Fibroblast of mammary gland (primary cell): ENCODE results near the gene UBR2.

Experiments
- DNase-seq: peaks from one replicate; pipeline ENCODE4 v3.0.0-alpha.2; 2010; ENCODE audit warnings: low read depth
- H3K4me3 ChIP-seq: 2 replicates; pipeline ENCODE4 v1.5.1; 2011; ENCODE audit warnings: low read depth, mild to moderate bottlenecking, low read length, moderate library complexity; ENCODE audit not compliant: control insufficient read depth
- CTCF ChIP-seq: conservative IDR thresholded peaks from 2 replicates; pipeline ENCODE4 v1.5.1; 2011; ENCODE audit warnings: low read depth, low read length, inconsistent platforms; ENCODE audit not compliant: control insufficient read depth, insufficient read depth

Gene UBR2

DNA sequence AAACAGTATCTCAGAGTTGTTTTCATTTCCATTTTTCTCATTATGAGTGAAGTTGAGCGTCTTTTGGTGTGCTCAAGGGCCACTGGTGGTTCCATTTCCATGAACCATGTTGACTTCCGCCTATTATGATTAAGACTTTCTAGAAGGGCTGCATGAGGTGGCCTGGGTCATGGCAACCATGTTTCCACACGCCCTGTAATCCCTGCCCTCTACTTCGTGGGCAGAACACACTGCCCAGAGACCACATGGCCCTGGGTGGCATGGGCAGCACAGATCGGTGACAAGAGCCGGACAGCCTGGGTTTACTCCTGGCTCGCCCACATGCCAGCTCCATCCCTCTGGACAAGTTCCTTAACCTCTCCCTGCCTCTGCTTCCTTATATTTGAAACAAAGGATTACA lies 143.8 kb downstream of the UBR2 start:
- DNase-seq, result no peak
- no peak overlapping the region for H3K4me3 ChIP-seq
- TF ChIP-seq CTCF, result no peak

DNA sequence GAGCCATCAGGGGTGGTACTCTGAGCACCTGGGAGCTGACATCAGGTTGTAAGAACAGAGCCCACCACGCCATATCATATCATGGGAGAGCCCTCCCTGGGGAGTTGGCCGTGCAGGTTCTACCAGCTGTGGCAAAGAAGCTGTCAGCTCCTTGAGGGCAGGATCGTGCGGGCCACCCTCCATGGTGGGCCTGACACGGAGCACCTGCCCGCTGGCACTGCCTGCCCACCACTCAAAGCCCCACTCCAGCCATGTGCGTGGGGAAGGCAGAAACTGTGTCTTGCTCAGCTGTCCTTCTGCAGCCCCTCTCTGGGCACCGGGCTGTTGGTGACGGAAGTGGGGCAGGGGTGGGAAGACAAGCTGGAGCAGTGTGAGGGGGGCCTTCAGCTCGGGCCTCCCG lies 144.3 kb downstream of the UBR2 start:
- DNase-seq, result no peak
- no peak for TF ChIP-seq CTCF
- H3K4me3 ChIP-seq, result no peak overlapping the region

- DNase-seq, result no peak
- no peak for TF ChIP-seq CTCF
Measured at GRCh38 chr6:42709871-42710270, 146.0 kb downstream of the UBR2 start.

GRCh38 chr6:42710316-42710715 lies 146.5 kb downstream of the UBR2 start:
- H3K4me3 ChIP-seq, result no peak overlapping the region
- no peak for DNase-seq
- no peak for TF ChIP-seq CTCF

More at GRCh38 chr6:42709871-42710270, 146.0 kb downstream of the UBR2 start:
- H3K4me3 ChIP-seq, result no peak overlapping the region

GRCh38 chr6:42711930-42712329 lies 148.1 kb downstream of the UBR2 start:
- no peak for TF ChIP-seq CTCF
- H3K4me3 ChIP-seq, result no peak overlapping the region
- DNase-seq, result no peak

- TF ChIP-seq CTCF, result no peak
Measured at GRCh38 chr6:42714098-42714761, 150.4 kb downstream of the UBR2 start.

GRCh38 chr6:42715871-42716270 lies 152.0 kb downstream of the UBR2 start:
- DNase-seq, result no peak
- H3K4me3 ChIP-seq, result no peak overlapping the region
- TF ChIP-seq CTCF, result no peak

More at GRCh38 chr6:42714098-42714761, 150.4 kb downstream of the UBR2 start:
- no peak overlapping the region for H3K4me3 ChIP-seq
- DNase-seq, result peak; percentile 38
